ENCODE results near the gene INO80E.

Gene INO80E

GRCh38 chr16:29993191-29993902, 2.7 kb upstream of the INO80E start:
- no peak for FAIRE-seq

- no peak for FAIRE-seq
These were observed 2.0 kb upstream of the INO80E start for GRCh38 chr16:29993903-29994599.

GRCh38 chr16:29994600-29995323, 1.3 kb upstream of the INO80E start:
- no peak for FAIRE-seq

GRCh38 chr16:29995324-29995910, 624 bp upstream of the INO80E start, which contains the start of gene HIRIP3:
TSS of gene HIRIP3 (minus strand) at chr16:29995617. CDS start at chr16:29995605, 12 bp downstream.
- FAIRE-seq: no peak

- FAIRE-seq: no peak
These were observed 767 bp downstream of the INO80E start for GRCh38 chr16:29996766-29997250.

GRCh38 chr16:29999605-30000004, 3.6 kb downstream of the INO80E start:
- FAIRE-seq: no peak

- no peak for FAIRE-seq
These were observed 4.9 kb downstream of the INO80E start for GRCh38 chr16:30000735-30001631.

GRCh38 chr16:30002614-30003346, 6.7 kb downstream of the INO80E start:
- no peak for FAIRE-seq

GRCh38 chr16:30003670-30004423, 7.8 kb downstream of the INO80E start:
- FAIRE-seq: no peak

- FAIRE-seq: no peak
These were observed 8.4 kb downstream of the INO80E start for GRCh38 chr16:30004424-30004776.

GRCh38 chr16:30004811-30005242, 8.8 kb downstream of the INO80E start:
- FAIRE-seq: no peak

GRCh38 chr16:30005341-30006094, 9.5 kb downstream of the INO80E start:
- no peak for FAIRE-seq

- no peak for FAIRE-seq
These were observed 10.0 kb downstream of the INO80E start for GRCh38 chr16:30006095-30006473.

- FAIRE-seq: no peak
These were observed 10.8 kb downstream of the INO80E start for GRCh38 chr16:30006659-30007377.

- no peak for FAIRE-seq
These were observed 11.4 kb downstream of the INO80E start for GRCh38 chr16:30007378-30007895.

- no peak for FAIRE-seq
These were observed 13.2 kb downstream of the INO80E start for GRCh38 chr16:30009085-30009862.

- no peak for FAIRE-seq
These were observed 14.2 kb downstream of the INO80E start for GRCh38 chr16:30009990-30010843.

All from endometrium (tissue), 2 donors.